ENCODE data around the gene ZNF532.

GRCh38 chr18:58866773-58867150, 2.1 kb downstream of the ZNF532 start:
- TF ChIP-seq, protein P1, sequence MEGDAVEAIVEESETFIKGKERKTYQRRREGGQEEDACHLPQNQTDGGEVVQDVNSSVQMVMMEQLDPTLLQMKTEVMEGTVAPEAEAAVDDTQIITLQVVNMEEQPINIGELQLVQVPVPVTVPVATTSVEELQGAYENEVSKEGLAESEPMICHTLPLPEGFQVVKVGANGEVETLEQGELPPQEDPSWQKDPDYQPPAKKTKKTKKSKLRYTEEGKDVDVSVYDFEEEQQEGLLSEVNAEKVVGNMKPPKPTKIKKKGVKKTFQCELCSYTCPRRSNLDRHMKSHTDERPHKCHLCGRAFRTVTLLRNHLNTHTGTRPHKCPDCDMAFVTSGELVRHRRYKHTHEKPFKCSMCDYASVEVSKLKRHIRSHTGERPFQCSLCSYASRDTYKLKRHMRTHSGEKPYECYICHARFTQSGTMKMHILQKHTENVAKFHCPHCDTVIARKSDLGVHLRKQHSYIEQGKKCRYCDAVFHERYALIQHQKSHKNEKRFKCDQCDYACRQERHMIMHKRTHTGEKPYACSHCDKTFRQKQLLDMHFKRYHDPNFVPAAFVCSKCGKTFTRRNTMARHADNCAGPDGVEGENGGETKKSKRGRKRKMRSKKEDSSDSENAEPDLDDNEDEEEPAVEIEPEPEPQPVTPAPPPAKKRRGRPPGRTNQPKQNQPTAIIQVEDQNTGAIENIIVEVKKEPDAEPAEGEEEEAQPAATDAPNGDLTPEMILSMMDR (IDR thresholded peaks at IDR 0.05) = no peak
- TF ChIP-seq POLR2A (IDR thresholded peaks at IDR 0.05) = no peak
- no peak for TF ChIP-seq POLR2AphosphoS5 (IDR thresholded peaks at IDR 0.05)

Measured in upper lobe of left lung (tissue), 4 donors.